NCI-H2171 treated with DMSO at 0.1 percent for 48 hours (cell line): ENCODE results near the gene VPS4A.
"Not testable (repeated sequence)": the region's sequence is repeated elsewhere in the genome, so short reads cannot be mapped to it uniquely, and the experiment has no call there.

Experiments used
- DNase-seq: peaks from one replicate; lab custom pipeline; 2025; lab: John Stamatoyannopoulos, UW

The VPS4A gene

DNA sequence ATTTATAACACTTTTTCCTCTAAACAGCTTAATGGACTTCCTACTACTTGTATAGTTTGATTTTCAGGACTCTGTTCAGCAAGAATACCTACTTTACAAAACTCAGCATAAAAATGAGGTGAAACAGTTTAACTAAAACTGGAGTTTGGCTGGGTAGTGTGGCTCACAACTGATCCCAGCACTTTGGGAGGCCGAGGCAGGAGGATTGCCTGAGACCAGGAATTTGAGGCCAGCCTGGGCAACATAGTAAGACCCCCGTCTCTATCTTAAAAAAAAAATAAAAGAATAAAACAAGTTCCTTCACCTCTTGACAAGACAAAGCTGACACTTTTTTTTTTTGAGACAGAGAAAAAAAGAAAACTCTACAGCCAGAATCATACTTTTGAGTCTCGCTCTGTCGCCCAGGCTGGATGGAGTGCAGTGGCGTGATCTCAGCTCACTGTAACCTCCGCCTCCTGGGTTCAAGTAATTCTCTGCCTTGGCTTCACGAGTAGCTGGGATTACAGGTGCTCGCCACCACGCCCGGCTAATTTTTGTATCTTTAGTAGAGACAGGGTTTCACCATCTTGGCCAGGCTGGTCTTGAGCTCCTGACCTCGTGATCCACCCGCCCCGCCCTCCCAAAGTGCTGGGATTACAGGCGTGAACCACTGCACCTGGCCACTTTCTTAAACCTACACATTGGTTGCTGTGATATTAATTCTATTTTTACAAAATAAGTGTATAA lies 16.6 kb downstream of the VPS4A start:
- no peak for DNase-seq

DNA sequence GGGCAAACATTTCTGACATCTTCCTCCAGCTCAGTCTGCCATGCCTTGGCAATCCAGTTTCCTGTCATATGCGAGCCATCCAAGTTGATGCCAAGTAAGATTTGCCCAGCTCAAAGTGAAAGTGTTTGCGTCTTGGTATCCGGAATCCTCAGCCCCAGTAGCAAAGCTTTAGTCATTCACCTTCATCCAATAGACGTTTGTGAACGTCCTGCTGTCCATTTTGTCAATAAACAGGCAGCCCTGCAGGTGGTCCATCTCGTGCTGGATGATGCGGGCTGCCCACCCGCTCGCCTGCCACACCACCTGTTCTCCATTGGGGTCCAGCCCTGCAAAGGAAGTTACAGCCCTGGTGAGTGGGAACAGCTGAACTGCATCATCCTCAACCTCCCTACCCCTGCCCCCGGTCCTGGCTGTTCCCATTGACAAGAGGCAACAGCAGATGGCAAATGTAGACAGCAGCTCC lies 17.7 kb downstream of the VPS4A start:
- no peak for DNase-seq

DNA sequence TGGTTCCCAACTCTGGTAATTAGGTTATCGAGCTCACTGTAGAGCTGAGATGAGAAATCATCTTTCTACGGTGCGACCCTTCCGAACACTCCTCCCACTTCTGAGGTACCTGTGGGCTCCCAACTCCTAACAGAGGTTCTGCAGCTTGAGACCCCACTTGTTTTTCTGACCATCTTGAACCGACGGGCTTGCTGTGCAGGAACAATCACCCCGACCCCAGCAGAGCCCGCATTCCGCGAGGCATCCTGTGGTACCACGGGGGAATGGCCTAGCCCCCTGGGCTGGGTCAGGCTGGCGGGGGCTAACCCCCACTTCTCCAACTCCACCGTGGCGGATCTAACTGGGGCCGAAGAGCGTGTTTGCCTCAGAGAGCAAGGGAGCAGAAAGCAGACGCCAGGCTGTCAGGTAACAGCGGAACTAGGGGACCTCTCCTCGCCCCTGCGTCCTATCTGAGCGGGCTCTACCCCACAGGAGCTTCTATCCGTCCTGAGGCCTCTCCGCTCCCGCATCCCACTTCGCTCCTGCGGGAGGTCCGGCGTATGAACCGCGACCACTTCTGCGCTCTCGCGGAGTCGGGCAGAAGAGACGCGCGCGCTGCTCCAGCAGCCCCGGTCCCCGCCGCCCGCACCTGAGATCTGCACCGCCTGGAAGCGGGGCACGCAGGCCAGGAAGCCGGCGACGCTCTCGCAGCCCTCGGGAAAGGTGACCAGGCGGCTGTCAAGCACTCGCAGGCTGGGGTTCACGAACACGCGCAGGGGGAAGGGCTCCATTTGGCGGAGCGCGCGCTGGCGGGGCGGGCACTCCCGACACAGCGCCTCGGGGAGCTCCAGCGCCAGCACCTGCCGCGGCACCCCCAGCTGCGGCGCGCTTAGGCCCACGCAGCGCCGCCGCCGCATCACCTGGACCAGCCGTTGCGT lies 18.5 kb downstream of the VPS4A start:
- no peak for DNase-seq

DNA sequence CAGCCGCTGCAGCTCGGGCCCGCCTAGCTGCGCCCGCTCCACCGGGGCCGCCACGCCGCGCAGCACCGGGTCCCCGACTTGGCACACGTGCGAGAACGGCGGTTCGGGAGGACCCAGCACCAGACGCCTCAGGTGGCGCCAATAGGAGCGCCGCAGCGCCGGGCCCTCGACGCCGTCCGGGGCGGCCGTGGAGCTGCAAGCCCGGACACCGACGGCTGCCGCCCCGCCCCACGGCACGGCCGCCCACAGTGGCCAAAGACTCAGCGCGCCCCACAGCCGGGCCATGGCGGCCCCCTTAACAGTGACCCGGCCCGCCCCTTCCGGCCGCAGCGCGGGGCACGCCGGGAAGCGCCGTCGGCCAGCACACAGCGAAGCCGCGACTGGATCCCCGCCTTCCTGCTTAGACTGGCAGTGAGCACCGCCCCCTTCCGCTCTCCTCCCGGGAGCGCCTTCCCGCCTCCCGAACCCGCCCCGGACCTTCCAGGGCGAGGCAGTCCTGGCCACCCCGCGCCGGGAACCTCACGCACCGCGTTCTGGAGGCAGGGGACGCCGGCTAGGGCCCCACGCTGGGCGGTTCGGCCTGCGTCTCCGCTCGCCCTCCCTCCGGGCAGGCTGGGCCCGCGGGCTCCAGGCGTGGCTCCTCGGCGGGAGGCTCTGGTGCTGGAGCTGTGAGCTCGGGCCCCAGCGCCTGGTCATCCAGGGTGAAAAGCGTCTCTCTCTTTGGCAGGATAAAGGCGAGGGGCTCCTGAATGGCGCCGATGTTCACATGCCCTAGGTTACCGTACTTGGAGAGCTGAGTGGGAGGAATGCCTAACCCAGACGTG lies 19.3 kb downstream of the VPS4A start, which contains the start of gene PDF:
Gene PDF, minus strand, starts transcription at position 303 of the 824 bp plus-strand sequence. Its CDS starts 18 bp downstream, at position 285.
- DNase-seq, result peak; percentile 90

DNA sequence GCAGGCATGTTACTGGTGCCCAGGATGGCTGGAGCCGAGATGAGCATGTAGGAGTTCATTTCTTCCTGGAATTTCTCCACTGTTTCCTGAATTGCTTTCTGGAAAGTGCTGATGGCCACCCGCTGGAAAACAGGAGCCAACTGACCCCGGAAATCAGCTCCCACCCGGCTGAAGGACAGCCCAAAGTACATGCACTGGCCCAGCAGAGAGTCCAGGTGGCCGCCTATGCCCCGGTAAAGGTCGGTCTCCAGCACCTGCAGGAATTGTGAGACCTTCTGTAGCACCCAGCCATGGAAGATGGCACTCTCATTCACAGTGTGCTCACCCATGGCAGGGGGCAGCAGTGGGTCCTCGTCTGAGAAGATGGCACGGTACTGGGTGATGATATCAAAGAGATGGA lies 23.5 kb downstream of the VPS4A start:
- no peak for DNase-seq

DNA sequence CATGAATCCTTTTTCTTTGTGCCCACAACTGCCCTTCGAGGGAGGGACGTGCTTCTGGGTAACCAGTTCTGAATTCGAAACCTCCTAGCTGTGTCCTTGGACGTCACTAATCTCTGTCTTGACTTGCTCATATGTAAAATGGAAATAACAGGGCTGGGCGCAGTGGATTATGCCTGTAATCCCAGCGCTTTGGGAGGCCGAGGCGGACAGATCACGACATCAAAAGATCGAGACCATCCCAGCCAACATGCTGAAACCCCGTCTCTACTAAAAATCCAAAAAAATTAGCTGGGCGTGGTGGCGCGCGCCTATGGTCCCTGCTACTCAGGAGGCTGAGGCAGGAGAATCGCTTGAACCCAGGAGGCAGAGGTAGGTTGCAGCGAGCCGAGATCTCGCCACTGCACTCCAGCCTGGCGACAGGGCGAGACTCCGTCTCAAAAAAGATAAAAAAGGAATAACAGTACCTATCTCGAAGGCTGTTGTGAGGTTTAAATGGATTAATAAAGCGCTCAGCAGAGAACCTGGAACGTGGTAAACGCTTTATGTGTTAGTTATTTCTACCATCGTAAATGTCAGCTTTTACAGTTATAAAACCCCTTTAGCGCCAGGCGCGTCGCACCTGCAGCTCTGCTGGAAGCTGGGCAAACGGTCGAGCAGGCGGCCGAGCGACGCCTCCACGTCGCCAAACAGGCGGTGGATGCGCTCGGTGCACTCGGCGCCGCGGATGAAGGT lies 27.6 kb downstream of the VPS4A start:
- no peak for DNase-seq

DNA sequence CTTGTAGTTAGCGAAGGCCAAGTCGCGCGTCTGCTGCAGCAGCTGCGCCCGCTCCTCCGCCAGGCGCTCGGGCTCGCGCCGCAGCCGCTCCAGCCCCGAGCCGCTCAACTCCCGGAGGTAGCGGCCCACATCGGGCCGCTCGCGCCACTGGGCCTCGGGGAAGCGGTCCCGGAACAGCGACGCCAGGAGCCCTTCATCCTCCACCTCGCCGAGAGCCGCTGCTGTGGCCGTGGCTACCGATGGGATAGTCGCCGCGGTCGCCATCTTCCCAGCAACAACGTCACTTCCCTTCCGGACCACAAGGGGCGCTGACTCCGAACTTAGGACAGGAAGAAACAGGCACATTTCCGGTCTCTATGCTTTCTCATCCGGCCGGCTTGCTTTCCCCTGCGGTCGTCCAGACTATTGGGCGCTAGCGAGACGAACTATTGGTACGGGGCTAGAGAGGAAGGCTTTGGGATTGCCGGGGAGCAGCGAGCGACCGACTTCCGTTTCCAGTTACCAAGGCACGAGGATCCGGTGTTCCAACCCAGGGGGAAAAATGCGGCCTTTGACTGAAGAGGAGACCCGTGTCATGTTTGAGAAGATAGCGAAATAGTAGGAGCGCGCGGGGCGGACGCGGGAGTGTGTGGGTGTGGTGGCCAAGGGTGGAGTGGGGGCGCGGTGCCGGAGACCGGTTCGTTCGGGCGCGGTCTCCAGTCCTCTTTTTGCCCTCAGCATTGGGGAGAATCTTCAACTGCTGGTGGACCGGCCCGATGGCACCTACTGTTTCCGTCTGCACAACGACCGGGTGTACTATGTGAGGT lies 28.3 kb downstream of the VPS4A start, which contains the start of the genes COG8 and NIP7:
Gene COG8, minus strand, starts transcription at position 276 of the 806 bp plus-strand sequence. Its CDS starts 12 bp downstream, at position 264.
Gene NIP7, plus strand, starts transcription at position 484 of the 806 bp plus-strand sequence. Its CDS starts 58 bp downstream, at position 542.
- DNase-seq, result peak; percentile 100

DNA sequence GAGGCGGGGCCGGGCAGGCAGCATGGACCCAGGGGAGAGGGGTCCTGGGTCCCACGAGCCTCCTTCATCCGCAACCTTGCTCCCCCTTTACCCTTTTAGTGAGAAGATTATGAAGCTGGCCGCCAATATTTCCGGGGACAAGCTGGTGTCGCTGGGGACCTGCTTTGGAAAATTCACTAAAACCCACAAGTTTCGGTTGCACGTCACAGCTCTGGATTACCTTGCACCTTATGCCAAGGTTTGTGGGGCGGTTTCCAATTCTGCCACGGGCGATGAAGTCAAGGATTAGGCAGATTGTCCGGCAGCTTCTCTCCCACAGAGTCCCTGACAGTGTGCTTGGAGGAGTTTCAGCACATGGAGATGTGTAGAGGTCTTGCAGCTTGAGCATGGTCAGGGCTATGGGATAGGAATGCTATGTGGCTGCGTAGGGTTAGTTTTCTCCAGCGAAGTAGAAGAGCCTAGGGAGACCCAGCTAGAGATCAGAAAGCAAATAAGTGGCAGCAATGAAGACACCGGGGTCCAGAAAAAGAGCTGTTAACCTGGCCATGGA lies 29.0 kb downstream of the VPS4A start:
- DNase-seq, result no peak

DNA sequence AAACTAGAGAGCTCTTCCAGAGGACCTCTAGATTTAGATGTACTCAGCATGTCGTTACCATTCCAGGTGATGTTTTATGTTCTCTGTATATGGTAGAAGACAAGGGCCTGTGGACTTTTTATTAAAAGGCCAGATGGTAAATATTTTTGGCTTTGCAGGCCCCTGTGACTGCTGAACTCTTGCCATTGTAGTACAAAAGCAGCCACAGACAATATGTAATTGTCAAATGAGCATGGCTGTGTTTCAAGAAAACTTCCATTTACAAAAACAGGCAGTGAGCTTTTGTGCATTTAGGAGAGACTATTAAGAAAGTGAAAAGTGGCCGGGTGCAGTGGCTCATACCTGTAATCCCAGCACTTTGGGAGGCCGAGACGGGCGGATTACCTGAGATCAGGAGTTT lies 33.0 kb downstream of the VPS4A start:
- DNase-seq, result no peak

DNA sequence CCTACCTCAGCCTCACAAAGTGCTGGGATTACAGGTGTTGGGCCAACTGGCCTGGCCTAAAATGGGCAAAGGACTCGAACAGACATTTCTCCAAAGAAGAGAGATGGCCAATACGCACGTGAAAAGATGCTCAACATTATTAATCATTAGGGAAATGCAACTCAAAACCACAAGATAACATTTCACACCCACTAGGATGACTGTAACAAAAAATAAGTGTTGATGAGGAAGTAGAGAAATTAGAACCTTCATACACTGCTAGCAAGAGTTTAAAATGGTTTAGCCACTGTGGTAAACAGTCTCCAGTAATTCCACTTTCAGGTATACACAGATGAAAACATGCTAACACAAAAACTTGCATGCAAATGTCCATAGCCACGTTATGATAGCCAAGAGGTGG lies 34.8 kb downstream of the VPS4A start:
- DNase-seq, result no peak

DNA sequence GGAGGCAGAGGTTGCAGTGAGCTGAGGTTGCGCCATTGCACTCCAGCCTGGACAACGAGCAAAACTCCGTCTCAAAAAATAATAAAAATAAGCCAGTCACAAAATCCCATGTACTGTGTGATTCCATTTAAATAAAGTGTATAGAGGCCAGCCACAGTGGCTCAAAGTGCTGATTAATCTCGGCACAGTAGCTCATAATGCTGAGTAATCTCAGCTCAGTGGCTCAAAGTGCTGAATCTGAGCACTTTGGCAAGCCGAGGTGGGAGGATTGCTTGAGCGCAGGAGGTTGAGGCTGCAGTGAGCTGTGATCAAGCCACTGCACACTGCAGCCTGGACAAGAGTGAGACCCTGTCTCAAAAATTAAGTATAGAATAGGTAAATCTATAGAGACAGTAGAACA lies 35.5 kb downstream of the VPS4A start:
- no peak for DNase-seq

DNA sequence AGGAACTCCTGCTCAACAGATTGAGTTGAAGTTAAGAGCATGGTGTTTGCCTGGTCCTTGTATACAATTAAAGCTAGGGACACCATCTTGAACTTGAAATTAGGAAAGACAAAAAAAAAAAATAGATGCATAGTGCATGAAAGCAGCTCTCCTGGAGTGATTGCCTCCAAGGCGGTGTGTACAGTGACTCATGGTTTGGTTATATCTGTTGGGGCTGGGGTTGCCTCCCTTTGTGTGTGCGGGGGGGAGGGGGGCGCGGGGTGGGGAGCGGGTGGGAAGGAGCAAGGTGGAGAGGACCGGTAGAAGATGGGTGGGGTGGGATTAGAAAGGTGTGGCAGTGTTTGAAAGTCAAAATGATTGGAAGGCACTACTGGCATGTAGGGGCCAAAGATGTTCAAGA lies 37.1 kb downstream of the VPS4A start:
- DNase-seq, result no peak

DNA sequence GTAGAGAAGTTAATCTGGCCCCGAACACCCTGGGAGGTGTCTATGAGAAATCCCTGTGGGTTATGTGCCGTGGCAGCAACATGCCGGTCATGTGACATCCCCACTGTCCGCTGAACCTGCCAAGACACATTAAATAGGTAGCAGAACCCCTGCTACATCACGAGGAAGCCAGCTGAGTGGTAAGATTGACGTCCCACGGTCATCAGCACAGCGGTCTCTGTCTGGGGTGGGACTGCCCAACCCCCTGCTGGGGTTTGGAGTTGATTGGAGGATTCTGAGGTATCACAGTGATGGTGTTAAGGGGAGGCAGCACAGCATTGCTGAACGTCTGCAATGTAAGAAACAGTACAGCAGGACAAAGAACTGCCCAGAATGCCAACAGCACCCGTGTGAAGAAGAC lies 38.4 kb downstream of the VPS4A start:
- DNase-seq, result no peak

DNA sequence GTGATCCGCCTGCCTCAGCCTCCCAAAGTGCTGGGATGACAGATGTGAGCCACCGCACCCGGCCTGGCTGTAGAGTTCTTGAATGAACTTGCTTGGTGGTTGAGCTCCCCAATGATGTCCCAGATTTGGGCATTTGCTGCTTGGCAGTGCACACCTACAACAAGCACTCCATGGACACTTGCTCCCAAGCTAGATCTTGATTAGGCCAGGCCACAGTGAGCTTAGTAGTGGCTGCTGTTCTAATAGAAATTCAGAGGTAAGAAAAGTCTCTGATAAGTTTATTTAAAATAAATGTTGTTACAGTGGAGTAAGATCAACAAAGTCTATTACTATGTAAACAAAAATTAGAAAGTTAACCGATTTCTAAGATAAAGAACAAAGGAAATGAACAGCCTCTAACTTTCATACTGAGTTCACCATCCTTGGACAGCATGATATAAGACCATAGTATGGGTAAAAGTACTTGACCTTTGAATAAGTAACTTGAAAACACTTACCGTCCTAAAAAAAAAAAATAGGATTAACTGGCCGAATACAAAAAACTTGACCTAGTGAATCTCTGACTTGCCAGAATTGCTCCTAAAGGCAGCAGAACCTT lies 39.5 kb downstream of the VPS4A start:
- no peak for DNase-seq

DNA sequence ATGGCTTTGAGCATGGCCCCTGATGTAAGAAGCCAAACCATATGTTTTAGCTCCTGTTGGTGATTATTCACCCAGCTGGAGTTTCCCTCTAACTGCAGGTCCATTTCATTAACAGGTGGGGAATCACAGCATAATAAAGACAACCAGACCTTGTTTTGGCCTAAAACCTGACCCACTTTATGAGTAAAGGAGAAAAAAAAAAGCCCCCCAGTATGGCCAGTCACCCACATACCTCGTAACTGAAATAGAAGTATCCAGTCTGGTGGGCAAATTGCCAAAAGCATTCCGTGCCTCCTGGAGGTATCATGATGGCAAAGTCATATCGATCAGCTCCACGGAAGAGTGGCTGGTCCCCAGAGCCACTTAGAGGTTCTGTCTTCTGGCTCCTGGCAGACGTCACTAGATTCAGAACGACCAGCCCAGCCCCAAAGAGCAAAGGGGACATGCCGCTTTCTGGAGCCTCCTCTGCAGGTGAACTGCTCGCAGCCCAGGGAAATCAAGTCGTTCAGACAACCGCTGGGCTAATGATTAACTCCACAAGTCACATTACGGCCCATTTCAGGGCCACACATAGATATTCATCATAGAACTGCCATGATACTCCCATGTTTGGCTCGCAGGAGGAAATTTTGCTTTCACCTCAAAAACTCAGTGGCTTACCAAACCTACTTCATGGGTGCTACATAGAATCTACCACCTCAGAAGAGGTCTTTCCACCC lies 40.3 kb downstream of the VPS4A start, which contains the start of gene TMED6:
Gene TMED6, minus strand, starts transcription at position 478 of the 719 bp plus-strand sequence. Its CDS starts 33 bp downstream, at position 445.
- DNase-seq, result peak; percentile 73

DNA sequence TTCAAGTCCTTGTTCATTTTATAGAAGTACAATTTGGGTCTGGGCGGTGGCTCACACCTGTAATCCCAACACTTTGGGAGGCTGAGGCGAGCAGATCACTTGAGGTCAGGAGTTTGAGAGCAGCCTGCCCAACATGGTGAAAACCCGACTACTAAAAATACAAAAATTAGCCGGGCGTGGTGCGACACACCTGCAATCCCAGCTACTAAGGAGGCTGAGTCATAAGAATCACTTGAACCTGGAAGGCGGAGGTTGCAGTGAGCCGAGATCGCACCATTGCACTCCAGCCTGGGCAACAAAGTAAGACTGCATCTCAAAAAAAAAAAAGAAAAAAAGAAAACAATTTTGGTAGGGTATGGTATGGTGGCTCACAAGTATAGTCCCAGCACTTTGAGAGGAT lies 48.9 kb downstream of the VPS4A start:
- not testable (repeated sequence) for DNase-seq

DNA sequence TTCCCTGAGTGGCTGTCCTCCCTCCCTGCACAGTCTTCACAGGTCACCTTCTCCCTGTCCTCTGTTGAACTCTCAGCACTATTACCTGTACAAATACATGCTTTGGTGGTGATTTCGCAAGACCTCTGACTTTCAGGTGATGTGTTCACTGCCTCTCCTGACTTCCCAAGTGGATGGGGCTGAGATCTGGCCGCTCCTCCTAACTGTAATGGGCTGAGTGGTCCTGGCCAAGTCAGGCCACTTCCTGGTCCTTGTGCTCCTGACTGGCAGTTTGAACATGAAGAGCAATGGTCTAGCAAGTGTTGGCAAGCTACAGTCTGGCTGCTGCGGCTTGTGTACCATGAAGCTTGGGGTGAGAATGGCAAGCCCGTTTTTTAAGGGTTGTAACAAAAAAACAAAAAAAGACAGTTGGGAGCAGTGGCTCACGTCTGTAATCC lies 52.1 kb downstream of the VPS4A start:
- no peak for DNase-seq

DNA sequence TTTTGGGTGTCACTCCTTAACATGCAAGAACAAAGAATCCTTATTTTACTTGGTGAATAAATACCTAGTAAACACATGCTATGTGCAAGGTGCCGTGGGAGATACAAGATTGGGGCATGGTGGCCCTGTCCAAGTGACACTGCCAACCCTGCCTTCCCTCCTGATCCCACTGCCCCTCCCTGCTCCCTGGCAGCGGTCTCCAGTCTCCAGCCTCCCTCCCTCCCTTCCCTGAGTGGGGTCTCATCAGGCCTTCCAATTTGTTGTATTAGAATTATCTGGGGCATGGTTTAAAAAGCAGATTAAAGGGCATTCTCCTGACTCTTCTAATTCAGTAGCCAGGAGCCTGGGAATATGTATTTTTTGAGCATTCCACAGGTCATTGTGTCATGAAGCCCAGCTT lies 52.9 kb downstream of the VPS4A start:
- DNase-seq, result no peak

DNA sequence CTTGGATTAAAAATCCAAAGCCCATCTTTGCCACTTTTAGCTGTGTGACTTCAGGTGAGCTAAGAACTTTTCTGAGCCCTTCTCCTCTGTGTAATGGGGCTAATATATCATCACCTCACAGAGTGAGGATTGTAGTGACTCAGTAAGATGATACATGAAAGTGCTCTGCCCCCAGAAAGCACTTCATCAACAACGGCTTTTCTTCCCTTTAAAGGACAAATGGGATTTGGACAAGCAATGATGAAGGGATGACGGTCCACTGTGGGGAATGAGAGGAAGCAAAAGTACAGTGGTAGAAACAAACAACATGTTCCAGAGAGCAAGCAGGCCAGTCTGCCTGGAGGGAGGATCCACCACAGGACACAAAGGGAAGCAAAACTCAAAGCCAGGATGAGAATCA lies 54.8 kb downstream of the VPS4A start:
- DNase-seq, result no peak
